Measurements from ENCODE around the gene RPS21.

Gene RPS21

DNA sequence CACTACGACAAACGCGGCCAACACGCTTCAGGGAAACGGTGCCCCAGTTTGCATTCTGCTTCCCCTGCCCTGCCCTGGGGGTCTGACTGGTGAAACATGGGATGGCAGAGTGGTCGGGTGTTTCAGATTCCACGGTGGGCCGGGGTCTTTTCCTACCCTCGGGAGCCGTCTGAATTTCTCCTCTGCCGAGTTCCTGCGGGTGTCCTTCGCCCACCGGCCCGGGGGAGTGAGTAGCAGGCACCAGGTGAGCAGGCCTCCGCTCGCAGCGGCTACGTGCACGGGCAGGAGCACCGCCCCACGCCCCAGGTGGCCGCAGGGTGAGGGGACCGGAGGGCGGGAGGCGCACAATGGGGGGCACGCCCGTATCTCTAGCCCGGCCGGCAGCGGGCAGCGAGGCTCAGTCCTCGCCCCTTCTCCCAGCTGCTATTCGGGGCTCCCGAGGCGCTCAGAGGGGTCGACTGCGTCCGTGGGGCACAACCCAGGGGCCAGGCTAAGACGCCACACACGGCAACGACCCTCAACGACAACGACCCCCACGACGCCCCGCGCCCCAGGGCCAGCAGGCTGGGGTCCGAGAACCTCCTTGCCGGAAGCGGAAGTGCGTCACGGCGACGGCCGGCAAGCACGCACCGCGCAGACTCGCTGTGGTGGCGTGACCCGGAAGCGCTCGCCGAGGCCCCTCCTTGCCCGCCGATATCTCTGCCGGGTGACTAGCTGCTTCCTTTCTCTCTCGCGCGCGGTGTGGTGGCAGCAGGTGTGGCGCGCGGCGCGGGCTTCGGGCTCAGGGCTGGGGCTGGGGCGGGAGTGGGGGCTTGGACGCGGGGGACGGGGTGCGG is at the start of gene RPS21:
Gene RPS21 (plus strand): TSS at position 721 of the 836 bp plus-strand sequence. CDS start 236 bp downstream, outside the sequence.
- DNase-seq (ENCODE audit: low read depth): peak; percentile 93

DNA sequence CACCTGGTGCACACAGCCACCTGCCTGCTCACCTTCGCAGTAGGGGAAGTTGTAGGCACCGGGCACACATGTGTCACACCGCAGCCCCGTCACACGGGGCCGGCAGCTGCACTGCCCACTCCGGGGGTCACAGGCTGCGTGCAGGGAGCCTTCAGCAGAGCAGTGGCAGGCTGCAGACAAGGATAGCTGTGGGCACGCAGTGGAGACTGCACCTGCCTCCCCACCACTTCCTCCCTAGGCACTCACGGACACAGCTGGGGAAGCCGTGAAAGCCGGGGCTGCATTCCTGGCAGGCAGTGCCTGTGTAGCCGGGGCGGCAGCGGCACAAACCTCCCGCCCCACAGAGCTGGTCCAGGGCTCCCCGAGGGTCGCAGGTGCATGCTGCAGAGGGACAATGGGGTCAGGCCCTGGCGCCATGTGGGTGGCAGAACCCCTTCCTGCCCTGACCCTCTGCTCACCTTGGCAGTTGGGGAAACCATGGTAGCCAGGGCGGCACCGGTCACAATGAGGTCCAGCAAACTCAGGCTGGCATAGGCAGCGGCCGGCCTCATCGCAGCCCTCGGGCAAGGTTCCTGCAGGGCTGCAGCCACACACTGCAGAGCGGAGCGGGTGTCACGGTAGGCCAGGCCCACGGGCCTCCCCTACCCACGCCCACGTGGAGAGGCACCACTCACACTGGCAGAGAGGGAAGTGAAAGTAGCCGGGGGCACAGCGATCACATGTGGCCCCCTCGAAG is 49.2 kb upstream of the RPS21 start:
- no peak for DNase-seq (ENCODE audit: low read depth)

DNA sequence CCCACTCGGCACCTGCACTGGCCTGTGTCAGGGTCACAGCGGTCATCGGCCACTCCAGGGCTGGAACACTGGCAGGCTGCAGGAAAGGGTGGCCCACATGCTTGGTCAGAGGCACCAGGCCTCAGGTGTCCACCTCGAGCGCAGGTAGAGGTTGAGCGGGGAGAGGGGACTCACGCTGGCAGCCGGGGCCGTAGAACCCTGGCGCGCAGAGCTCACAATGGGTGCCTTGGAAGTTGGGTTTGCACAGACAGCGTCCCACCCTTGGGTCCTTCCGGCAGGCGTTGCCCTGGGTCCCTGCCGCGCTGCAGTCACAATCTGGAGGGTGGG is 48.6 kb upstream of the RPS21 start:
- no peak for DNase-seq (ENCODE audit: low read depth)

DNA sequence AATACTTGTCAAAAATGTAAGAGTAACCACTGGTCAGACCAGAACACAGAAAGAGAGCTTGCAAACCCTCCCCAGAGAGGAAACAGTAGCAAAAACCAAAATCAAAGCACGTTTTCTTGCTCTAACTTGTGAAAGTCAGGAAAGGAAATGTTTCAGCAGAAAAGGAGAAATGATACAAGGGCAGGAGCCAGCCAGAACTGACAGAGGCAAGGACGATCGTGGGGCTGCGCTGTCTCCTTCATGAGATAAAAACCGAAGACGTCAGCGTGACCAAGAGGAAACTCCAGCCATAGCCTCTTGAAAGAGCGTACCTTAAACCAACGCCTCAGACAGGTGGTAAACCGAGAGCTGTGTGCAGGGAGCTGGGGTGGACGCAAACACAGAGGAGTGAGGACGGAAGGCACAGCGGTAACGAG is 47.2 kb upstream of the RPS21 start:
- DNase-seq (ENCODE audit: low read depth): no peak

DNA sequence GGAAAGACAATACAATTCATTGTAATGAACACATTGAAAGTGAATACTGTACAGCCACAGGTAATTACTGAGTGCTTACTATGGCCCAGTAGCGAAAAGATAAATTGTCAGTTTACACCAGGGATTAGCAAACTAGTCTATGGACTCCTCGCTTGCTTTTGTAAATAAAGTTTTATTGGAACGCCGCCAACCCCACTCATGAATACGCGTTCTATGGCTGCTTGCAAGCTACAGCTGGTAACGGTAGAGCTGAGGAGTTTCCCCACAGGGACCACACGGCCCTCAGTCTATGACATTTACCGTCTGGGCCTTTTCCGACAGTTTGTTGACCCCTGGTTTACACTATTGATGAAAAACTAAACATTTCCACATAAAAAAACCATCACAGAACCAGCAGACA is 44.0 kb upstream of the RPS21 start:
- DNase-seq (ENCODE audit: low read depth): no peak

DNA sequence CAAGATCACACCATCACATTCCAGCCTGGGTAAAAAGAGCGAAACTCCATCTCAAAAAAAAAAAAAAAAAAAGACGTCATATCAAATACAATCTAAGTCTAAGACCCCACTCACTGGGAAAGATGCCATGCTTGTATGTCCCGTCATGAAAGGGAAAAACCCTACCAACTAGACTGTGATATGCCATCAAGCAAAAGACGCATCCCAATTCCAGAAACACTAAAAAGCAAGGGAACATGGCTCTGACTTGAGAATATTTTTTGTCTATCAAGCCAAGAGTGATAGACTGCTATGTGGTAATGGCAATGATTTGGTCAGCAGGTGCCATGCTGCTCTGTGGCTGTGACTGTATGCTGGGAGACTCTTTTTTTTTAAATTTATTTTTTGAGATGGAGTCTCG is 42.8 kb upstream of the RPS21 start:
- DNase-seq (ENCODE audit: low read depth): no peak

DNA sequence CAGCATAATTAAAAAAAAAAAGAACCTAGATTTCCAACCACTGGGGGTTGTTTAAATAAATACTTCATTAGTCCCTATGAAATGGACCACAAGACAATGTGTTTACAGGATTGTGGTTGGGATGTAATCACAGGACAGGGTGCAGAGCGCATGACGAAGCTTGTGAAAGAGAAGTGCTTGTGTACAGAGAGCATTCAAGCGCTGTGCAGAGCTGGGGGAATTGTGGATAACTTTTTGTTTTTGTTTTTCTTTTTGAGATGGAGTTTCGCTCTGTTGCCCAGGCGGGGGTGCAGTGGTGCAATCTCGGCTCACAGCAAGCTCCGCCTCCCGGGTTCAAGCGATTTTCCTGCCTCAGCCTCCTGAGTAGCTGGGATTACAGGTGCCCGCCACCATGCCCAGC is 42.1 kb upstream of the RPS21 start:
- DNase-seq (ENCODE audit: low read depth): peak; percentile 55

DNA sequence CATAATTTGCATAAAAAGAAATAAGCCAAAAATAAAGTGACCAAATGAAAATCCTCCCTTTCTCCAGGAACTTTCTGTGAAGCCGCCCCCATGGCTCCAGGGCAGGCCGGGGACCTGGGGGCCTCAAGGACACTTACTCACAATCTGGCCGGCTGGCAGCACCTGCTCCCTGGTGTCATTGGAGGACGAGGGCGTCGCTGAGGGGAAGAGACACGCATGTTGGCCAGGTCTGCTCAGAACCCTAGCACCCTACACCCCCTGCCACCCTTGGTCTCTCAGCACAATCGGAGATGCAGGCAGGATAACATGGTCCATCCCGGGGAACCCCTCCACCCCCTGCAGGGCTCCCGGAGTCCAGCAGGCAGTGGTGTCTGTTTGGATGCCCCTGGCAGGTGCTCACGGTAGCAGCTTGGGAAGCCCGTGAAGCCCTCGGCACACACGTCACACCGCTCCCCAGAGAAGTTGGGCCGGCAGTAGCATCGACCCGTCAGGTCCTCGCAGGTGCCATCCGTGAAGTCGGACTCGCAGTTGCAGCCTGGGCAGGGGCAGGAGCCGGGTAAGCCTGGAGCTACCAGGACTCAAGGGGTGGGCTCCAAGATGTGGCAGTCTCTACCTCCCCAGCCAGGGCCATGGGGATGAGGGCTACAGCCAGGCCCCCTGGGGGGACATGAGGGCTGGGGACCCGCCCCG is 41.1 kb upstream of the RPS21 start:
- no peak for DNase-seq (ENCODE audit: low read depth)

DNA sequence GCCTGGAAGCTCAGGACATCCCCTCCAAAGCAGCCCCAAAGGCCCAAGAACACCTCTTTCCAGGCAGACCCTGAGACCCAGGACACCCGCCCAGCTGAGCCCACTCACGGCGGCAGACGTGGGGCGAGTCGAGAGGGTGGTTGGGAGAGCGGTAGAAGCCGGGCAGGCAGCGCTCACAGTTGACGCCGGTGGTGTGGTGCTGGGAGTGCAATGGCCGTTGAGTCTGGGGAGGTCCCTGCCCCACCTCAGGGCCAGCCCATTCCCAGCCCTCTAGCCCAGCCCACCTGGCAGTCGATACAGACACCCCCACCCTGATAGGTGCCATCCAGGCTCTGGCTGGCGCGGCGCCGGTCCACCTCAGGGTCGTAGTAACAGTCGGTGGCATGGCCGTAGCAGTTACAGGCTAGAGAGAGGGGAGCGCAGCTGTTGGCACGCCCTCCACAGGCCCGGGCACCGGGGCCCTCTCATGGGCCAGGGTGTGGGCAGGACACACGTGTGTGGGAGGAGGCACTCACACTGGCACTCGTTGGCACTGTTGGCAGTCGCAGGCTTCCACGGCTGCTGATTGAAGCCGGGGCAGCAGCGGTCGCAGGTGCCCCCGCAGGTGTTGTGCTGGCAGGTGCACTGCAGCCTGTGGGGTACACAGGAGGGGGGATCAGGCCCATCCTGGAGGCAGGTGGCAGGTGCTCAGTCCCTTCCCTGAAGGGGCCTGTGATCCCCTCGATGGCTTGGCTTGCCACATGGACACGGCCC is 40.3 kb upstream of the RPS21 start:
- DNase-seq (ENCODE audit: low read depth): no peak

DNA sequence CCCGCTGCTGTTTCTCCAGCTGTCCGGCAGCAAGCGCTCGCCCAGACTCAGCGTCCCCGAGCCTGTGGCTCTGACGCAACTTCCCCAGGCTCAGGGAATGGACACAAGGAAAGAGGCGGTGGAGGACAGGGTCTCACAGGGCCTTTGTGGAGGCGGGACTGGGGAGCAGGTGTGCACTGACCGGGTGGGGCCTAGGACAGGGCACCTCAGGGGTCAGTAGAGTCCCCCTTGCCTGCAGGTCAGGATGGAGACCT is 39.8 kb upstream of the RPS21 start:
- DNase-seq (ENCODE audit: low read depth): no peak

DNA sequence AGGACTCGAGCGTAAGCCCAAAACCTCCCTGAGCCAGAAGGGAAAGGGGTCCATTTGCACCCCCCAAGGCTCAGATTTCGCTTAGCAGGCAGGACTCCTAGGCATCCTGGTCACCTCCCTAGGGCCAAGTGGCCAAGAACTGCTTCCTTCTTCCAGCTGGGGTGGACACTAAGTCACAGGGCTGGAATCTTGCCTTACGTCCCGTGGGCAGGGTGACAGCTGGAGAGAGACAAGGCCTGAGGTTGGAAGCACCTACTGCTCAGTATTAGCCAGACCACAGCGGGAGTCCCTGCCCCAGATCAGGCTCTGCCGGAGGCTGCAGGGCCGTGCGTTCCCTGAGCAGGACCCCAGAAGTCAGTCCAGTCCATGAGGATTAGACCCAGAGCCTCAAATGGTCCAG is 39.5 kb upstream of the RPS21 start:
- DNase-seq (ENCODE audit: low read depth): no peak

DNA sequence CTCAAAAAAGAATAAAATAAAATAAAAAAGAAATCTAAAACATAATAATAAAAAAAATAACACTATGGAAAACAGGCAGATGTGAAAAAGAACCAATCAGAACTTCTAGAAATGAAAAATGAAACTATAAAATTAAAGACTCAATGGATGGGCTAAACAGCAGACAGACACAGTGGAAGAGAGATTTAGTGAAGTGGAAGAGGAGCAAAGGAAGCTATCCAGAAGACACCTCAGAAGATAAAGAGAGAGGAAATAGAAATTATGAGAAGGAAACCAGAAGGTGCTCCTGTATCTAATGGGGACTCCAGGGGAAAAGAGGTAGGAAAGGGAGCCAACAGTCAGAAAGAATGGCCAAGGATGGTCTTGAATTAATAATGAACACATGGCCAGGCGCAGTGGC is 38.3 kb upstream of the RPS21 start:
- no peak for DNase-seq (ENCODE audit: low read depth)

DNA sequence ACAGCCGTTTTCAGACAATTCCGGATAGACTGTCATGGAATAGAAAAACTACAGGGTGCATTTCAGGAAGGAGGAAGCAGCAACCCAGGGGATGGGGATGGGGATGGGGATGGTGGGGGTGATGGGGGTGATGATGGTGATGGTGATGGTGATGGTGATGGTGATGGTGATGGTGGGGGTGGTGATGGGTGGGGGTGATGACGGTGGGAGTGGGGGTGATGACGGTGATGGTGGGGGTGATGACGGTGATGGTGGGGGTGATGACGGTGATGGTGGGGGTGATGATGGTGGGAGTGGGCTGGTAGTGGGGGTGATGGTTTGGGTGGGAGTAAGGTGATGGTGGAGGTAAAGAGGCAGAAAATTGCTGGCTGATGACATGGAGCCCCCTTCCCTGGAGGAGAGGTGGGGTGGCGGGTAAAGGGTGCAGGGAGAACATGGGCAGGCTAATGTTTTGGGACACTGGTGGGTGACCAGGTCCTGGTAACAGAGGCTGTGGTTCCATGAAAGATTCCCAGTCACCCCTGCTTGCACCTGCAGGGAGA is 37.3 kb upstream of the RPS21 start:
- DNase-seq (ENCODE audit: low read depth): no peak

DNA sequence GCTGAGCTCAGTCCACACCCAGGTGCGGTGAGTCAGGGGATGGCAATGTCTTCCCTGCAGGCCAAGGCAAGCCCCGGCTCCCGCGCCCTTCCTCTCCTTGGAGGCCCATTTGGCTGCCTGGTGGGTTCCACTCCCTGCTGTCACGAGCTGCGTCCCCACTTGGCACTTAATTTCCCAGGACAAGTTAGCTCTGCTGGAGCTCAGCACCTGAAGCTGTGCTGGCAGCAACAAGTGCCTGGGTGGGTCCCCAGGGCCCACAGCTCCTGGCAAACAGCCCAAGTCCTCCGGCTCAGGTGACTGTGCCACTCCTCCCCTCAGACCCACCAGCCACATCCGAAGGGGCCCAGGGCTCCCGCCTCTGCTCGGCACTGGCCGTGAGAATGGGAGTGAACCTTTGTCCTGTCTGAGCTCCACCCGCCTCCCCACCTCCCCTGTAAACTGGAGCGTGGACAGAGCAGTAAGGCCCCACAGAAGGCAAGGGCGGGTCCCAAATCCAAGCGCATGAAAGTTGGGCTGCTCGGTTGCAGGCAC is 36.7 kb upstream of the RPS21 start:
- DNase-seq (ENCODE audit: low read depth): no peak

DNA sequence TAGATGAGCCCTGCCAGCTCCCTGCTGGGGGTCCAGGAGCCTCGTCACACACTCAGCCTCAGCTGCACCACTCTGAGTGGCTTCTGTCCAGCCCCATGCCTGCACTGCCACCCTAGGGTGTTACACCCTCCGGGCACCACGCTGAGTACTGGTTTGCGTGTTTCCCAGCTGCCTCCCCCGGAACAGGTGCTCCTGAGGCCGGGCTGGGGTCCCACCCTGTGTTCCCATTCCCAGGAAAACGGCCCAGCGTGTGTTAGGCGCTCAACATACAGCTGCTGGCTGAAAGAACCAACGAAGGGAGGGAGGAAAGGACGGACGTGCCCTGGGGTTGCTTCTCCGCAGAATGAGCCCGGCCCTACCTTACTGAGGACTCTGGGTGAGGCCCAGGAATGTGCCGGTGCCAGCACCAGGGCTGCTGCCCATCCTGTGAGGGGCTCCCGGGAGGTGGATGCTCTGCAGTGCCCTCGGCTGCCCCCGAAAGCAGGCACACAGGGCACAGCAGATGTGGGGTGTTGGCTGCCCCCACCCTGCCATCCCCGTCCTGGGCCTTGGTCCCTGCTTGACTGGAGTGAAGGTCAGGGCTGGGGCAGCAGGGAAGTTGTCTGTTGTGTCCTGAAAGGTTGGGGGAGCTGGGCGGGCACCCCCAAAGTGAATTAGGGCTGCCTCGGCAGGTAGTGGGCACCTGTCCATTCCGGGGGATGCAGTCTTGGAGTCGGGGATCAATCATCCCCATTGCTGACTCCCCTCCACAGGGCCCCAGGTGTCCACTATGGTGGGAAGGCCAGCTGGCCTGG is 36.1 kb upstream of the RPS21 start:
- no peak for DNase-seq (ENCODE audit: low read depth)

DNA sequence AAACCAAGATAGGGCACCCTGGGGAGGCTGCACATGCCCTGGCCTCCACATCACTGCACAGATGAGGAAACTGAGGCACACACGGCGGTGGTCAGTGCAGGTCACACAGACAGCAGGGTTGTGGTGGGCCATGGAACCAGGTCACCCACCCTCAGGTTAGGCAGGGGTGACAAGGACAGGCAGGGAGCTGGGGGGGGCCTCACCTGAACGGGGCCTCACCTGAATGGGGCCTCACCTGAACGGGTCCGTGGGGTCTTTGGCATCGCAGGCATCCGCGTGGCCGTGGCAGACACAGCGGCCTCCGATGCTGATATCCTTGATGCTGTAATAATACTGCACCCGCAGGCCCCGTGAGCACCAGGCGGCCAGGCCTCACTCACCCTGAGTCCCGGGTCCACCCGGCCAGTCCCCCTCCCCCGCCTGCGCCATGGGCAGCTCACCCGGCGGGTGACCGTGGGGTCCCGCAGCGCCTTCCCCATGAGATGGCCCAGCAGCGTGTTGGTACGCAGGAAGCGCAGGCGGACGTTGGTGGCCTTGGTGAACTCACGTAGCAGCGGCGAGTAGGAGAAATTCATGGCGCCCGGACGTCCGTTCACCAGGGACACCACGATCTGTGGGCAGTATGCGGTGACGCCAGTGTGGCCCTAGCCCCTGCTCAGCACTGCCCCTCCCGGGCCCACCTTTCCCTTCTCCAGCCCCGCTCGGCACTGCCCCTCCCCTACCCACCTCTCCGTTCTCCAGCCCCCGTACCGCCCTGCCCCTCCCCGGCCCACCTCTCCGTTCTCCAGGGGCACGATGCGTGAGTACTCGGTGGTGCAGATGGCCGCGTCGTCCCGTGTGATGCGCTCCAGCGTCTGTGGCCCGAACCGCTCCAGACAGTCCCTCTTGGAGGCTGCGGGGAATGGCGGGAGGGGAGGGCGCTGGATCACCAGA is 35.2 kb upstream of the RPS21 start:
- no peak for DNase-seq (ENCODE audit: low read depth)

DNA sequence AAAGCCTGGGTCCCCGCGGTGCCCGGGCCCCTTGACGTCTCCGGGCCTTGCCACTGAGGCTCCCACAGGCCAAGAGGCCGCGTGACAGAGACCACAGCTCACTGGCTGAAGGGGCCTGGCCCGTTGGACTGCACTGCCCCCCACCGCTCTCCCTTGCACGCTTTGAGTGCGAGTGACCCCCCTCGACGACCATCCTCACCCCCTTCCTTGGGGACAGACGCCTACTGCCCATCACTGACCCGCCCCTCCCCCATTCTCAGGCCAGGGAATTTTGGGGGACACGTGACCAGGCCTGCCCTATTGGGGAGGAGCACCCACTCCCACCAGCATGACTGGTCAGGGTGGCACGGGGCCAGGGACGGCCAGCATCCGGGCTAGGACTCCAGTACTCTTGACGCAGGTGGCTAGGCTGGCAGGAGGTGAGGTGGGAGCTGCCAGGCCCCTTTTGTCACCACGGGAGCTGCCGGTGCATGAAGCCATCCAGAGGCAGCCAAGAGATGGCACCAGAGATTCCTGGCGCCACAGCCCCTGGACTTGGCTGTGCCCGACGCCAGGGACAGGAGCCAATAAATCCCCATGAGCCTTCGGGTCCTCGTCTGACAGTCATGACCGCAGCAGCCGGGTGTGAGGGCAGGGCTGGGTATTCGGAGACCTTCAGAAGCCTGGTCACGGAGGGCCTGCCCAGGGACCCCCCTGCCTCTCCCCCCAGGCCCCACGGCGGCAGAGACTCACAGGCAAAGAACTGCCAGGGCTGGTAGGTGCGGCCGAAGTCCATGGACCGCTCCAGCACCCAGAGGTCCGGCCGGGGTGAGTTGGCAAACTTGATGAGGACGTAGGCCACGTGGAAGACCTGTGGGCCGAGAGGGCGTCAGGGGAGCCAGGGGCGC is 34.3 kb upstream of the RPS21 start:
- DNase-seq (ENCODE audit: low read depth): no peak

DNA sequence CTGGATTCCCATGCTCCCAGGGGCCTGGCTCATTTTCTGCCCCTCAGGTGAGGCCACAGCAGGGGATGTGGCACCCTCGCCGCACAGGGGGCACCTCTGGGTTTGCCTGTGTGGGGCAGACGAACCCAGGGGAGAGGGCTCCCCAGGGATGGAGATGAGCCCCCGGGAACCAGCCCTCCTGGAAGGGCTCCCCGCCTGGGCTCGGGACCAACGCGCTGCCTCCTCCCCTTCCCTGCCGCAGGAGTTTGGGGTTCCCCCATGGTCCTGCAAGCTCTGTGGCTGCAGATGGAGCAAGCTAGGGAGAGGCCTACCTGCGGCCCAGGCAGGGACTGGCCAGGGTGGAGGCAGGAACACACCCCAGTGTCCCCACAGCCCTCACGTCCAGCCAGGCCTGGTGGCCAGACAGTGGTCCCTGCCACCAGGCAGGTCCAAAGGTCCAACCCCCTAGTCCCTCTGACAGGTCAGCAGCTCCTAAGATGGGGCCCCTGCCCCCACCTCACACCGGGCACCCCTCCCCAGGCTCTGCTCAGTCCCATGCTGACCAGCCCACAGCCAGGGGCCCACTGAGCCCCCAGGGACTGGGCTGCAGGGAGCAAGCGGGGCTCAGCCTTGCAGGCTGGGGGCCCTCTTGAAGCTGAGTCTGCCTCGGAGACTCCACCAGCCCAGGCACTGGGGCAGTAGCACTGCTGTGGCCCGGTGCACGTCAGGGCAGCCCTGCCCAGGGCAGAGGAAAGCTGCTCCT is 33.4 kb upstream of the RPS21 start:
- DNase-seq (ENCODE audit: low read depth): no peak
